NCI-H1694 treated with DMSO at 0.1 percent for 48 hours (cell line): ENCODE measurements around the gene PRDM13.
"Not testable (repeated sequence)": the region's sequence is repeated elsewhere in the genome, so short reads cannot be mapped to it uniquely, and the experiment has no call there.

Source experiments
- DNase-seq: peaks from one replicate; lab custom pipeline; 2025; lab: John Stamatoyannopoulos, UW

PRDM13 gene

GRCh38 chr6:99629293-99629692, 22.7 kb downstream of the PRDM13 start:
- no peak for DNase-seq

- no peak for DNase-seq
Measured at GRCh38 chr6:99637629-99638028, 31.0 kb downstream of the PRDM13 start.

GRCh38 chr6:99638358-99638757, 31.7 kb downstream of the PRDM13 start:
- DNase-seq = not testable (repeated sequence)

- no peak for DNase-seq
Measured at GRCh38 chr6:99641270-99641669, 34.6 kb downstream of the PRDM13 start.

- DNase-seq = no peak
Measured at GRCh38 chr6:99645986-99646385, 39.4 kb downstream of the PRDM13 start.

- not testable (repeated sequence) for DNase-seq
Measured at GRCh38 chr6:99650091-99650571, 43.5 kb downstream of the PRDM13 start.

- DNase-seq = no peak
Measured at GRCh38 chr6:99660206-99660605, 53.6 kb downstream of the PRDM13 start.

- no peak for DNase-seq
Measured at GRCh38 chr6:99661870-99662269, 55.2 kb downstream of the PRDM13 start.

- DNase-seq = no peak
Measured at GRCh38 chr6:99662616-99663015, 56.0 kb downstream of the PRDM13 start.
